CD4-positive, alpha-beta T cell treated with Interferon alpha-2 for 1 hour (primary cell): ENCODE data around the gene UNC13C.
A peak's percentile ranks its signal among the peaks of the same experiment; 100 is the strongest.

ENCODE experiments used
- DNase-seq, 2 donors: peaks; one replicate each; pipeline ENCODE4 v3.0.0-alpha.2; 2020 to 2022

The UNC13C gene

GRCh38 chr15:54026258-54026657 lies 48.0 kb downstream of the UNC13C start:
- DNase-seq, result no peak

- no peak for DNase-seq
Measured at GRCh38 chr15:54026891-54027290, 48.6 kb downstream of the UNC13C start.

GRCh38 chr15:54029081-54029480 lies 50.8 kb downstream of the UNC13C start:
- DNase-seq, result no peak

GRCh38 chr15:54032066-54032465 lies 53.8 kb downstream of the UNC13C start:
- no peak for DNase-seq

GRCh38 chr15:54033356-54033860 lies 55.2 kb downstream of the UNC13C start:
- no peak for DNase-seq

- DNase-seq, result no peak
Measured at GRCh38 chr15:54033869-54034458, 55.7 kb downstream of the UNC13C start.

- DNase-seq, result no peak
Measured at GRCh38 chr15:54035616-54036015, 57.4 kb downstream of the UNC13C start.

GRCh38 chr15:54045397-54045796 lies 67.2 kb downstream of the UNC13C start:
- DNase-seq, result no peak

- no peak for DNase-seq
Measured at GRCh38 chr15:54046093-54046492, 67.9 kb downstream of the UNC13C start.

- DNase-seq, result no peak
Measured at GRCh38 chr15:54064365-54064764, 86.1 kb downstream of the UNC13C start.

- DNase-seq, result no peak
Measured at GRCh38 chr15:54066403-54066802, 88.2 kb downstream of the UNC13C start.

GRCh38 chr15:54082836-54083492 lies 104.7 kb downstream of the UNC13C start:
- DNase-seq, result peak in 1 of 2 donors; percentile 12

- DNase-seq, result no peak
Measured at GRCh38 chr15:54083501-54083900, 105.3 kb downstream of the UNC13C start.

GRCh38 chr15:54083991-54084390 lies 105.8 kb downstream of the UNC13C start:
- no peak for DNase-seq

GRCh38 chr15:54088837-54089236 lies 110.6 kb downstream of the UNC13C start:
- DNase-seq, result no peak

- DNase-seq, result no peak
Measured at GRCh38 chr15:54089776-54090175, 111.5 kb downstream of the UNC13C start.

- DNase-seq, result no peak
Measured at GRCh38 chr15:54091651-54092050, 113.4 kb downstream of the UNC13C start.

GRCh38 chr15:54094661-54095060 lies 116.4 kb downstream of the UNC13C start:
- DNase-seq, result no peak

- no peak for DNase-seq
Measured at GRCh38 chr15:54097019-54097418, 118.8 kb downstream of the UNC13C start.

GRCh38 chr15:54099010-54099409 lies 120.8 kb downstream of the UNC13C start:
- no peak for DNase-seq

GRCh38 chr15:54101664-54102270 lies 123.5 kb downstream of the UNC13C start:
- DNase-seq, result no peak

GRCh38 chr15:54102704-54103103 lies 124.5 kb downstream of the UNC13C start:
- no peak for DNase-seq

- no peak for DNase-seq
Measured at GRCh38 chr15:54109014-54109413, 130.8 kb downstream of the UNC13C start.

GRCh38 chr15:54119051-54119450 lies 140.8 kb downstream of the UNC13C start:
- no peak for DNase-seq
